ENCODE results near the gene RHOU.

DNA sequence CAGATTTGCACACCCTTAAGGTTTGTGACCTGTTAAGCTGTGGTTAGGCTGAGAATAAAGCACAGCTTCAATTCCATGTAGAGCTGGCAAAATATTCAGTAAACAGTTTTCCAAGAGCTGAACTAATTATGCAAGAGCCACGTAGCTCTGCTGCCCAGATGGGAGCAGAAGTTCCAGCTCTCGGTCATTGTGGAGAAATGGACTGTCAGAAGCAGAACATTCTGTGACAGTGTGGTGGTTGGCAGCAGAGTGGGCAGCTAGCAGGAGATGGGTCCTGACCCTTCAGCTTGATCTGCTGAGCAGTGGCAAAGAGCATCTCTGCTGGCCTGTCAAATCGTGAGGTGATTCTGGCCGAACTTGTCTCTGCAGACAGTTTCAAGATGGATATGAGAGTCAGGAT is 23.2 kb downstream of the RHOU start:
- TF ChIP-seq, protein P1, sequence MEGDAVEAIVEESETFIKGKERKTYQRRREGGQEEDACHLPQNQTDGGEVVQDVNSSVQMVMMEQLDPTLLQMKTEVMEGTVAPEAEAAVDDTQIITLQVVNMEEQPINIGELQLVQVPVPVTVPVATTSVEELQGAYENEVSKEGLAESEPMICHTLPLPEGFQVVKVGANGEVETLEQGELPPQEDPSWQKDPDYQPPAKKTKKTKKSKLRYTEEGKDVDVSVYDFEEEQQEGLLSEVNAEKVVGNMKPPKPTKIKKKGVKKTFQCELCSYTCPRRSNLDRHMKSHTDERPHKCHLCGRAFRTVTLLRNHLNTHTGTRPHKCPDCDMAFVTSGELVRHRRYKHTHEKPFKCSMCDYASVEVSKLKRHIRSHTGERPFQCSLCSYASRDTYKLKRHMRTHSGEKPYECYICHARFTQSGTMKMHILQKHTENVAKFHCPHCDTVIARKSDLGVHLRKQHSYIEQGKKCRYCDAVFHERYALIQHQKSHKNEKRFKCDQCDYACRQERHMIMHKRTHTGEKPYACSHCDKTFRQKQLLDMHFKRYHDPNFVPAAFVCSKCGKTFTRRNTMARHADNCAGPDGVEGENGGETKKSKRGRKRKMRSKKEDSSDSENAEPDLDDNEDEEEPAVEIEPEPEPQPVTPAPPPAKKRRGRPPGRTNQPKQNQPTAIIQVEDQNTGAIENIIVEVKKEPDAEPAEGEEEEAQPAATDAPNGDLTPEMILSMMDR (IDR thresholded peaks at IDR 0.05 in 2 of 3, conservative IDR thresholded peaks at IDR 0.05 in 1 of 3; ENCODE audit: control insufficient read depth in 2 of 3, extremely low read depth in 1 of 3, insufficient read depth in 1 of 3, low read depth in 3 of 3, low read length in 3 of 3) = no peak
- TF ChIP-seq FOXM1 (IDR thresholded peaks at IDR 0.05; ENCODE audit: low read depth, low read length) (no peak), MXI1 (IDR thresholded peaks at IDR 0.05; ENCODE audit: low read depth, low read length) (no peak), YY1 (IDR thresholded peaks at IDR 0.05; ENCODE audit: low read depth, low read length) (no peak), TAF1 (IDR thresholded peaks at IDR 0.05; ENCODE audit: borderline replicate concordance, low read depth, low read length) (no peak), KAT2A (conservative IDR thresholded peaks at IDR 0.05; ENCODE audit: control insufficient read depth, low read depth, low read length) (no peak), EP300 (IDR thresholded peaks at IDR 0.05; ENCODE audit: borderline replicate concordance in 1 of 2, control insufficient read depth in 1 of 2, low read depth in 2 of 2, low read length in 2 of 2) (no peak), CHD2 (IDR thresholded peaks at IDR 0.05; ENCODE audit: borderline replicate concordance, low read depth, low read length) (no peak), POLR2A (IDR thresholded peaks at IDR 0.05; ENCODE audit: low read depth, low read length) (no peak), CHD1 (IDR thresholded peaks at IDR 0.05; ENCODE audit: low read depth, low read length) (no peak)
- TF ChIP-seq, protein P2, sequence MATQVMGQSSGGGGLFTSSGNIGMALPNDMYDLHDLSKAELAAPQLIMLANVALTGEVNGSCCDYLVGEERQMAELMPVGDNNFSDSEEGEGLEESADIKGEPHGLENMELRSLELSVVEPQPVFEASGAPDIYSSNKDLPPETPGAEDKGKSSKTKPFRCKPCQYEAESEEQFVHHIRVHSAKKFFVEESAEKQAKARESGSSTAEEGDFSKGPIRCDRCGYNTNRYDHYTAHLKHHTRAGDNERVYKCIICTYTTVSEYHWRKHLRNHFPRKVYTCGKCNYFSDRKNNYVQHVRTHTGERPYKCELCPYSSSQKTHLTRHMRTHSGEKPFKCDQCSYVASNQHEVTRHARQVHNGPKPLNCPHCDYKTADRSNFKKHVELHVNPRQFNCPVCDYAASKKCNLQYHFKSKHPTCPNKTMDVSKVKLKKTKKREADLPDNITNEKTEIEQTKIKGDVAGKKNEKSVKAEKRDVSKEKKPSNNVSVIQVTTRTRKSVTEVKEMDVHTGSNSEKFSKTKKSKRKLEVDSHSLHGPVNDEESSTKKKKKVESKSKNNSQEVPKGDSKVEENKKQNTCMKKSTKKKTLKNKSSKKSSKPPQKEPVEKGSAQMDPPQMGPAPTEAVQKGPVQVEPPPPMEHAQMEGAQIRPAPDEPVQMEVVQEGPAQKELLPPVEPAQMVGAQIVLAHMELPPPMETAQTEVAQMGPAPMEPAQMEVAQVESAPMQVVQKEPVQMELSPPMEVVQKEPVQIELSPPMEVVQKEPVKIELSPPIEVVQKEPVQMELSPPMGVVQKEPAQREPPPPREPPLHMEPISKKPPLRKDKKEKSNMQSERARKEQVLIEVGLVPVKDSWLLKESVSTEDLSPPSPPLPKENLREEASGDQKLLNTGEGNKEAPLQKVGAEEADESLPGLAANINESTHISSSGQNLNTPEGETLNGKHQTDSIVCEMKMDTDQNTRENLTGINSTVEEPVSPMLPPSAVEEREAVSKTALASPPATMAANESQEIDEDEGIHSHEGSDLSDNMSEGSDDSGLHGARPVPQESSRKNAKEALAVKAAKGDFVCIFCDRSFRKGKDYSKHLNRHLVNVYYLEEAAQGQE (IDR thresholded peaks at IDR 0.05; ENCODE audit: low read depth, low read length) = no peak
- TF ChIP-seq, protein P3, sequence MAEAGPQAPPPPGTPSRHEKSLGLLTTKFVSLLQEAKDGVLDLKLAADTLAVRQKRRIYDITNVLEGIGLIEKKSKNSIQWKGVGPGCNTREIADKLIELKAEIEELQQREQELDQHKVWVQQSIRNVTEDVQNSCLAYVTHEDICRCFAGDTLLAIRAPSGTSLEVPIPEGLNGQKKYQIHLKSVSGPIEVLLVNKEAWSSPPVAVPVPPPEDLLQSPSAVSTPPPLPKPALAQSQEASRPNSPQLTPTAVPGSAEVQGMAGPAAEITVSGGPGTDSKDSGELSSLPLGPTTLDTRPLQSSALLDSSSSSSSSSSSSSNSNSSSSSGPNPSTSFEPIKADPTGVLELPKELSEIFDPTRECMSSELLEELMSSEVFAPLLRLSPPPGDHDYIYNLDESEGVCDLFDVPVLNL (IDR thresholded peaks at IDR 0.05; ENCODE audit: low read depth, low read length) = no peak
- TF ChIP-seq, protein P4, sequence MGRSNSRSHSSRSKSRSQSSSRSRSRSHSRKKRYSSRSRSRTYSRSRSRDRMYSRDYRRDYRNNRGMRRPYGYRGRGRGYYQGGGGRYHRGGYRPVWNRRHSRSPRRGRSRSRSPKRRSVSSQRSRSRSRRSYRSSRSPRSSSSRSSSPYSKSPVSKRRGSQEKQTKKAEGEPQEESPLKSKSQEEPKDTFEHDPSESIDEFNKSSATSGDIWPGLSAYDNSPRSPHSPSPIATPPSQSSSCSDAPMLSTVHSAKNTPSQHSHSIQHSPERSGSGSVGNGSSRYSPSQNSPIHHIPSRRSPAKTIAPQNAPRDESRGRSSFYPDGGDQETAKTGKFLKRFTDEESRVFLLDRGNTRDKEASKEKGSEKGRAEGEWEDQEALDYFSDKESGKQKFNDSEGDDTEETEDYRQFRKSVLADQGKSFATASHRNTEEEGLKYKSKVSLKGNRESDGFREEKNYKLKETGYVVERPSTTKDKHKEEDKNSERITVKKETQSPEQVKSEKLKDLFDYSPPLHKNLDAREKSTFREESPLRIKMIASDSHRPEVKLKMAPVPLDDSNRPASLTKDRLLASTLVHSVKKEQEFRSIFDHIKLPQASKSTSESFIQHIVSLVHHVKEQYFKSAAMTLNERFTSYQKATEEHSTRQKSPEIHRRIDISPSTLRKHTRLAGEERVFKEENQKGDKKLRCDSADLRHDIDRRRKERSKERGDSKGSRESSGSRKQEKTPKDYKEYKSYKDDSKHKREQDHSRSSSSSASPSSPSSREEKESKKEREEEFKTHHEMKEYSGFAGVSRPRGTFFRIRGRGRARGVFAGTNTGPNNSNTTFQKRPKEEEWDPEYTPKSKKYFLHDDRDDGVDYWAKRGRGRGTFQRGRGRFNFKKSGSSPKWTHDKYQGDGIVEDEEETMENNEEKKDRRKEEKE (IDR thresholded peaks at IDR 0.05) = no peak

Measured in GM12878 (cell line).